OCI-LY1 (cell line): ENCODE measurements around the gene ZMIZ1.

ENCODE experiments used
- H2AFZ ChIP-seq: fragments of 200-600 bp; sonication (generic), shearing (Covaris generic); 2 replicates; pipeline ENCODE4 v1.6.0; 2014; ENCODE audit warnings: antibody characterized with exemption, mild to moderate bottlenecking, low read length
- H3F3A ChIP-seq: fragments of 200-600 bp; sonication (generic), shearing (Covaris generic); 2 replicates; pipeline ENCODE4 v1.6.0; 2014; ENCODE audit warnings: mild to moderate bottlenecking, antibody characterized with exemption, low read length, moderate library complexity; ENCODE audit not compliant: insufficient read depth
- H3K27ac ChIP-seq: fragments of 200-600 bp; sonication (generic); 2 replicates; pipeline ENCODE4 v1.5.1; 2014; ENCODE audit warnings: low read length, mixed run types, mild to moderate bottlenecking, low read depth; ENCODE audit not compliant: poor library complexity, severe bottlenecking
- H3K27me3 ChIP-seq: fragments of 200-600 bp; sonication (generic); 2 replicates; pipeline ENCODE4 v1.6.0; 2014; ENCODE audit warnings: antibody characterized with exemption, mild to moderate bottlenecking, low read length, moderate library complexity; ENCODE audit not compliant: insufficient read depth
- H3K36me3 ChIP-seq: fragments of 200-600 bp; sonication (generic); 2 replicates; pipeline ENCODE4 v1.6.1; 2014; ENCODE audit warnings: mild to moderate bottlenecking, antibody characterized with exemption, low read length, moderate library complexity, mixed read lengths; ENCODE audit not compliant: insufficient read depth
- H3K4me1 ChIP-seq: fragments of 200-600 bp; sonication (generic); 2 replicates; pipeline ENCODE4 v1.5.1; 2014; ENCODE audit warnings: mild to moderate bottlenecking, low read length, moderate library complexity; ENCODE audit not compliant: insufficient read depth, severe bottlenecking
- H3K4me2 ChIP-seq: fragments of 200-600 bp; sonication (generic), shearing (Covaris generic); 2 replicates; pipeline ENCODE4 v1.6.1; 2014; ENCODE audit warnings: low read length
- H3K4me3 ChIP-seq: fragments of 200-600 bp; sonication (generic); 2 replicates; pipeline ENCODE4 v1.5.1; 2014; ENCODE audit warnings: low read length, low read depth, mild to moderate bottlenecking, mixed read lengths; ENCODE audit not compliant: poor library complexity, severe bottlenecking
- H3K79me2 ChIP-seq: fragments of 200-600 bp; shearing (Covaris generic); 2 replicates; pipeline ENCODE4 v1.6.1; 2016; ENCODE audit warnings: mixed run types, low read length, mixed read lengths; ENCODE audit not compliant: insufficient read depth
- H3K9ac ChIP-seq: fragments of 200-600 bp; sonication (generic), shearing (Covaris generic); 2 replicates; pipeline ENCODE4 v1.6.1; 2014; ENCODE audit warnings: mild to moderate bottlenecking, low read length, mixed read lengths
- H3K9me2 ChIP-seq: fragments of 200-600 bp; sonication (generic), shearing (Covaris generic); 2 replicates; pipeline ENCODE4 v1.6.1; 2014; ENCODE audit warnings: low read depth, mild to moderate bottlenecking, low read length, mixed read lengths
- H3K9me3 ChIP-seq: fragments of 200-600 bp; shearing (Covaris generic); 2 replicates; pipeline ENCODE4 v1.6.1; 2014; ENCODE audit warnings: low read length, mixed read lengths
- H4K20me1 ChIP-seq: fragments of 200-600 bp; sonication (generic), shearing (Covaris generic); 2 replicates; pipeline ENCODE4 v1.6.0; 2016; ENCODE audit warnings: mild to moderate bottlenecking, low read length; ENCODE audit not compliant: insufficient read depth
- EZH2 ChIP-seq: fragments of 200-600 bp; sonication (generic), shearing (Covaris generic); IDR thresholded peaks from 2 replicates; pipeline ENCODE4 v1.8.0; 2017; ENCODE audit warnings: borderline replicate concordance, mixed run types, mild to moderate bottlenecking, antibody characterized with exemption, low read length, moderate library complexity, mixed read lengths
- TF ChIP-seq, protein P1 (sequence below): fragments of 200-600 bp; sonication (generic), shearing (Covaris generic); IDR thresholded peaks from 2 replicates; pipeline ENCODE4 v1.5.1; 2017; ENCODE audit warnings: mild to moderate bottlenecking, antibody characterized with exemption, low read length, moderate library complexity, mixed read lengths

Gene ZMIZ1

DNA sequence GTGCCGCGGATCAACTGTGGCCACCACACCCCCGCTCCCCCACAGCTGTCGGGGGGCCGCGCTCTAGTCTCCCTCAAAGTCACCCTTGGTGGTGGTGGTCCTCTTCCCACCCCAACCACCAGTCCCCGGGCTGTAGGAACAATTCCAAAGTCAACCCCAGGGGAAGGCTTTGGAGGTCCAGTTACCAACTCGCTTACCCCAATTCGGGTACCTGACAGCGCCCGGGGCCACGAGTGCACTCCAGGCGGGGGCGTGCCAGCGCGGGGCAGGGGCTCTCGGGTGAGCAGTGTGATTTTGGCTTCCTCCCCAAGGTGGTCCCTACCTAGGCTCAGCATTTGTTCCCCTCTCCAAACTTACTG, 584 bp upstream of the ZMIZ1 start:
- peak overlapping the region; percentile 66 for H3K4me2 ChIP-seq
- no peak for TF ChIP-seq EZH2
- TF ChIP-seq, protein P1, sequence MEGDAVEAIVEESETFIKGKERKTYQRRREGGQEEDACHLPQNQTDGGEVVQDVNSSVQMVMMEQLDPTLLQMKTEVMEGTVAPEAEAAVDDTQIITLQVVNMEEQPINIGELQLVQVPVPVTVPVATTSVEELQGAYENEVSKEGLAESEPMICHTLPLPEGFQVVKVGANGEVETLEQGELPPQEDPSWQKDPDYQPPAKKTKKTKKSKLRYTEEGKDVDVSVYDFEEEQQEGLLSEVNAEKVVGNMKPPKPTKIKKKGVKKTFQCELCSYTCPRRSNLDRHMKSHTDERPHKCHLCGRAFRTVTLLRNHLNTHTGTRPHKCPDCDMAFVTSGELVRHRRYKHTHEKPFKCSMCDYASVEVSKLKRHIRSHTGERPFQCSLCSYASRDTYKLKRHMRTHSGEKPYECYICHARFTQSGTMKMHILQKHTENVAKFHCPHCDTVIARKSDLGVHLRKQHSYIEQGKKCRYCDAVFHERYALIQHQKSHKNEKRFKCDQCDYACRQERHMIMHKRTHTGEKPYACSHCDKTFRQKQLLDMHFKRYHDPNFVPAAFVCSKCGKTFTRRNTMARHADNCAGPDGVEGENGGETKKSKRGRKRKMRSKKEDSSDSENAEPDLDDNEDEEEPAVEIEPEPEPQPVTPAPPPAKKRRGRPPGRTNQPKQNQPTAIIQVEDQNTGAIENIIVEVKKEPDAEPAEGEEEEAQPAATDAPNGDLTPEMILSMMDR = no peak
- no peak overlapping the region for H2AFZ ChIP-seq
- no peaks in the 10 kb centered on the region for H3K9me3 ChIP-seq
- H3K36me3 ChIP-seq = no peaks in the 10 kb centered on the region
- H3K9ac ChIP-seq = no peak overlapping the region
- no peaks in the 10 kb centered on the region for H3K9me2 ChIP-seq
- H3K27me3 ChIP-seq = peaks cover 6% of the 10 kb centered on the region; the same call in 1 of the 2 replicates
- no peaks in the 10 kb centered on the region for H4K20me1 ChIP-seq
- peak overlapping the region; percentile 54 for H3K4me3 ChIP-seq
- no peaks in the 10 kb centered on the region for H3F3A ChIP-seq
- no peak overlapping the region for H3K27ac ChIP-seq
- peaks cover 22% of the 10 kb centered on the region for H3K4me1 ChIP-seq
- H3K79me2 ChIP-seq = no peaks in the 10 kb centered on the region

- H3F3A ChIP-seq = no peaks in the 10 kb centered on the region
- no peaks in the 10 kb centered on the region for H4K20me1 ChIP-seq
- H3K9me2 ChIP-seq = no peaks in the 10 kb centered on the region
- H2AFZ ChIP-seq = no peak overlapping the region
- peak overlapping the region; percentile 66 for H3K4me2 ChIP-seq
- peaks cover 22% of the 10 kb centered on the region for H3K4me1 ChIP-seq
- no peak overlapping the region for H3K9ac ChIP-seq
- no peak for TF ChIP-seq EZH2
- TF ChIP-seq, protein P1 = no peak
- H3K9me3 ChIP-seq = no peaks in the 10 kb centered on the region
- no peaks in the 10 kb centered on the region for H3K36me3 ChIP-seq
- H3K79me2 ChIP-seq = no peaks in the 10 kb centered on the region
- peak overlapping the region; percentile 54 for H3K4me3 ChIP-seq
- no peak overlapping the region for H3K27ac ChIP-seq
- H3K27me3 ChIP-seq = peaks cover 6% of the 10 kb centered on the region; the same call in 1 of the 2 replicates
Measured at GRCh38 chr10:79069325-79070080, 737 bp downstream of the ZMIZ1 start.

- Histone ChIP-seq H3K36me3 (no peaks in the 10 kb centered on the region), H3K4me3 (no peak overlapping the region), H3K9ac (no peak overlapping the region), H3K9me2 (no peaks in the 10 kb centered on the region), H3K9me3 (no peaks in the 10 kb centered on the region), H3K27ac (no peak overlapping the region), H3K79me2 (no peaks in the 10 kb centered on the region), H3K4me2 (no peak overlapping the region), H3F3A (no peaks in the 10 kb centered on the region), H3K4me1 (peaks cover 22% of the 10 kb centered on the region), H2AFZ (no peak overlapping the region), H4K20me1 (no peaks in the 10 kb centered on the region), H3K27me3 (peaks cover 4% of the 10 kb centered on the region; the same call in 1 of the 2 replicates)
- no peak for TF ChIP-seq EZH2
- TF ChIP-seq, protein P1 = no peak
Measured at GRCh38 chr10:79070081-79070605, 1.4 kb downstream of the ZMIZ1 start.
